ENCODE data around the gene PLCB1.
"Not testable (repeated sequence)": the region's sequence is repeated elsewhere in the genome, so short reads cannot be mapped to it uniquely, and the experiment has no call there.

Gene PLCB1

DNA sequence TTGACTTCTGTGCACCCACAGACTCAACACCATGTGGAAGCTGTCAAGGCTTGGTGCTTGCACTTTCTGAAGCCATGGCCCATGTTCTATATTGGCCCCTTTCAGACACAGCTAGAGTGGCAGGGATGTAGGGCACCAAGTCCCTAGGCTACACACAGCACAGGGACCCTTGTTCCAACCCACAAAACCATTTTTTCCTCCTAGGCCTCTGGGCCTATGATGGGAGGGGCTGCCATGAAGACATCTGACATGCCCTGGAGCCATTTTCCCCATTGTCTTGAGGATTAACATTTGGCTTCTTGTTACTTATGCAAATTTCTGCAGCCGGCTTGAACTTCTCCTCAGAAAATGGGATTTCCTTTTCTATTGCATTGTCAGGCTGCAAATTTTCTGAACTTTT is 27.2 kb downstream of the PLCB1 start:
- H3K9me3 ChIP-seq (ENCODE audit: control insufficient read depth, insufficient read depth, low read length); H3K9ac ChIP-seq (ENCODE audit: low read depth, low read length); H3K4me1 ChIP-seq (ENCODE audit: insufficient read depth, low read length); H3K36me3 ChIP-seq (ENCODE audit: insufficient read depth, low read length): not testable (repeated sequence)

DNA sequence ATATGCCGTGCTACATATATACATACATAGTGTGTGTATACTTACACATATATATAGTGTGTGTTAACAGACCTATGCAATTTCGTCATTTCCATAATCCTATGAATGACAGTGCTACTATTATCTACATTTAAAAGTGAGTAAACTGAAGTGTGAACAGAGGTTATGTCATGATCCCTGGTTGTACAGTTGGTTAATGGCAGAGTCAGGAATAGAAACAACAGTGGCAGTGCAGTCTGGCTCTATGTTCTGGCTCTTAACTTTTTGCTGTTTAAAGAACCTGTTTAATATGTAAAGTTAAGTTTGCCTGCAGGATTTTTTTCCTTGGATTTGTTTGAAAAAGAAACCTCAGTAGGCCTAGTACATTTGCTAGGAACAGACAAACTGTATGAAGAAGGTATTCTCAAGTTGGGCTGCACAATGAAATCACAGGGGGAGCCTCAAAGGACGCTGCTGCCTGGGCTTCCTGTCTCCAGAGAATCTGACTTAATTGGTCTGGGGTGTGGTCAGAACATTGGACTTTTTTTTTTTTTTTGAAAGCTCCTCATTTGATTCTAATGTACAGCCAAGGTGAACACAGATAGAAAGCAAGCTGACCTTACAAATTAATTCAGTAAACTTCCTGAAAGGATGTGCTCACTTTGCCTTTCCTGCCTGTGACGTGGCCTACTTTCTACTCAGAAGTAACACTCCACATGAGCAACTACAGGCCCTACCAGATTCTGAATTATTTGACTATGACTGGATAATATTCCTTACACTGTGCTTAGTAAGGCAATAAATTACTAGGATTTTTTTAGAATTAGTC is 29.4 kb downstream of the PLCB1 start:
- Histone ChIP-seq H3K4me1 (ENCODE audit: insufficient read depth, low read length) (no peaks in the 10 kb centered on the region), H3K36me3 (ENCODE audit: insufficient read depth, low read length) (no peaks in the 10 kb centered on the region; the same call in 1 of the 2 replicates), H3K9ac (ENCODE audit: low read depth, low read length) (no peak overlapping the region), H3K9me3 (ENCODE audit: control insufficient read depth, insufficient read depth, low read length) (peaks cover 8% of the 10 kb centered on the region)

- H3K9ac ChIP-seq (ENCODE audit: low read depth, low read length) = no peak overlapping the region
- H3K9me3 ChIP-seq (ENCODE audit: control insufficient read depth, insufficient read depth, low read length) = peaks cover 8% of the 10 kb centered on the region
- no peaks in the 10 kb centered on the region for H3K4me1 ChIP-seq (ENCODE audit: insufficient read depth, low read length)
- H3K36me3 ChIP-seq (ENCODE audit: insufficient read depth, low read length) = no peaks in the 10 kb centered on the region; the same call in 1 of the 2 replicates
Observed at GRCh38 chr20:8162610-8163009, 30.5 kb downstream of the PLCB1 start.

DNA sequence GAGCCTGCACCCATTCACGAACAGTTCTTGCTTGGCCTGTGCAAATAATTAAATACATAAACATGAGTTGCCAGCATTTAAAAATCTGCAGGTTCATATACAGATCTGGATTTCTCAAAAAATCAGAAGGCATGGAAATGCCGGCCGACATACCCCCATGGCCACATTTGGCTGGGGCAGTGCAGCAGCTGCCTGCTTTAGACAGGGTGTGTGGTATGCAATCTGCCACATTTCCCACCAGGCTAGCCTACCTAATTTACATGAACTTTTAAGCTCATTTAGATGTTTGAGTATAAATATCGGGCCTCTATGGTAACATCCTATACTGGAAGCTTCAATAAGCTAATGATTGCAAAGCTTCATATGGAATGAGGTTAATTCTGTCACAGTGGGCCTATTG is 31.5 kb downstream of the PLCB1 start:
- Histone ChIP-seq H3K9ac (ENCODE audit: low read depth, low read length) (no peak overlapping the region), H3K36me3 (ENCODE audit: insufficient read depth, low read length) (no peaks in the 10 kb centered on the region; the same call in 1 of the 2 replicates), H3K9me3 (ENCODE audit: control insufficient read depth, insufficient read depth, low read length) (peaks cover under 1% of the 10 kb centered on the region), H3K4me1 (ENCODE audit: insufficient read depth, low read length) (no peaks in the 10 kb centered on the region)

DNA sequence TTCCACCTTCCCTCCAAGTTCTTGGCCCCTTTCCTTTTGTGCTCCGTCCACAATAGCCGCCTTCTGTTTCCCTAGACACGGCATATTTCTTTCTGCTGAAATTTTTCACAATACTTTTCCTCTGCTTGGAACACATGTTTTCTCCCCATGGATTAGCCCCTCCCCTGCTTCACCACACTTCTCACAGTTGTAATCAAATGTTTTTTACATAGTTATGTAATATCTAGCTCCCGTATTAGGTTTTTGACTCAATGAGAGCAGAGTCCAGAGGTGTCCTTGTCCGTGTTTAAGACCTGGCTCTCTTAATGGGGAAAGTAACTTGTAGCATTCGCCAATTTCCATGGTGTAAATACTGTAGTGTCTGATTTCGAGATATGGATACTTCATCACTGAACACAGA is 34.7 kb downstream of the PLCB1 start:
- H3K9me3 ChIP-seq (ENCODE audit: control insufficient read depth, insufficient read depth, low read length) = no peaks in the 10 kb centered on the region
- no peaks in the 10 kb centered on the region for H3K4me1 ChIP-seq (ENCODE audit: insufficient read depth, low read length)
- H3K9ac ChIP-seq (ENCODE audit: low read depth, low read length) = no peak overlapping the region
- H3K36me3 ChIP-seq (ENCODE audit: insufficient read depth, low read length) = no peaks in the 10 kb centered on the region; the same call in 1 of the 2 replicates

- no peaks in the 10 kb centered on the region; the same call in 1 of the 2 replicates for H3K36me3 ChIP-seq (ENCODE audit: insufficient read depth, low read length)
- no peaks in the 10 kb centered on the region for H3K9me3 ChIP-seq (ENCODE audit: control insufficient read depth, insufficient read depth, low read length)
- no peak overlapping the region for H3K9ac ChIP-seq (ENCODE audit: low read depth, low read length)
- H3K4me1 ChIP-seq (ENCODE audit: insufficient read depth, low read length) = no peaks in the 10 kb centered on the region
Observed at GRCh38 chr20:8168785-8169288, 36.8 kb downstream of the PLCB1 start.

GRCh38 chr20:8170921-8171320 is 38.9 kb downstream of the PLCB1 start:
- Histone ChIP-seq H3K4me1 (ENCODE audit: insufficient read depth, low read length) (no peaks in the 10 kb centered on the region), H3K9me3 (ENCODE audit: control insufficient read depth, insufficient read depth, low read length) (no peaks in the 10 kb centered on the region)

DNA sequence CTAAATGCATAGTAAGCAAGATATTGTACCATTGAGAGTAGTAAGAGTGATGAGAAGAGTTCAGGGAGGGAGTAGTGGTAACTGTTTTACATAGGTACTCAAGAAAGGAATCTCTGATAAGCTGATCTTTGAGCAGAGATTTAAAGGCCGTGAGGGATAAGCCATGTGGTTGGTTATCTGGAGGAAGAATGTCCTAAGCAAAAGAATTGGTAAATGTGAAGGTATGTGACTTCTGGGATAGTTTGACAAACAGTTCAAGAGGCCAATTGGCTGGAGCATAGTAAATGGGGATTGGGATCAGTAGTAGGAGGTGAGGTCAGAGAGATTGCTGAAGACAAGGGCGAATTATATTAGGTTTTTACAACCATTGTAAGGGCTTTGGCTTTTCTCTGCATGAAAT is 40.1 kb downstream of the PLCB1 start:
- no peaks in the 10 kb centered on the region for H3K9me3 ChIP-seq (ENCODE audit: control insufficient read depth, insufficient read depth, low read length)
- H3K4me1 ChIP-seq (ENCODE audit: insufficient read depth, low read length) = no peaks in the 10 kb centered on the region
- no peaks in the 10 kb centered on the region for H3K36me3 ChIP-seq (ENCODE audit: insufficient read depth, low read length)
- H3K9ac ChIP-seq (ENCODE audit: low read depth, low read length) = no peak overlapping the region

More at GRCh38 chr20:8170921-8171320, 38.9 kb downstream of the PLCB1 start:
- H3K36me3 ChIP-seq (ENCODE audit: insufficient read depth, low read length) = no peaks in the 10 kb centered on the region
- H3K9ac ChIP-seq (ENCODE audit: low read depth, low read length) = no peak overlapping the region

DNA sequence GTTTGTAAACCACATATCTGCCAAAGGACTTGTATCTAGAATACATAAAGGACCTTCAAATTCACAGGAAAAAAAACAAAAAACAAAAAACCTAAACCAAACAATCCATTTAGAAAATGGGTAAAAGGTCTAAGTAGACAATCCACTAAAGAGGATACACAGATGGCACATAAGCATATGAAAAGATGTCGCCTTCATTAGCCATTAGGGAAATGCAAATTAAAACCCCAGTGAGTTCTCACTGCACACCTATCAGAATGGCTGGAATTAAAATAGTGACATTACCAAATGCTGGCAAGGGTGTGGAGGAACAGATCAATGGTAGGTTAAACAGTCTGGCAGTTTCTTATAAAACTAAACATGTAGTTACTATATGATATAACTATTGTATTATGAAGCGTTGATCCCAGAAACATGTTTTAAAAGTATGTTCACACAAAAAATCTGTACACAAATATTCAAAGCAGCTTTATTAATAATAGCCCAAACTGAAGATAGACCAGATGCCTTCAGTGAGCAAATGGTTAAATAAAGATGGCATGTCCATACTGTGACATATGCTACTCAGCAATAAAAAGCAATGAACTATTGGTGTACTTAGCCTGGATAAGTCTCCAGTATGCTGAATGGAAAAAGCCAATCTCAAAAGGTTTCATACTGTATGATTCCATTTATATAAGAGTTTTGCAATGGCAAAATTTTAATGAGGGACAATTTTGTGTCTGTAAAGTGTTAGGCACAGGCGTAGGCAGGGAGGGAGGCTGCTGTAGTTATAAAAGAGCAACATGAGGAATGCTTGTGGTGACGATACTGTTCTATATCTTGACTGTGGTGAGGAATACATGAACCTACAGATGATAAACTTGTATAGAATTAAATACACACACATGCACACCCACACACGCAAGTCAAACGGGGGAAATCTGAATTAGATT is 43.9 kb downstream of the PLCB1 start:
- Histone ChIP-seq H3K9me3 (ENCODE audit: control insufficient read depth, insufficient read depth, low read length) (no peaks in the 10 kb centered on the region), H3K36me3 (ENCODE audit: insufficient read depth, low read length) (no peaks in the 10 kb centered on the region), H3K9ac (ENCODE audit: low read depth, low read length) (no peak overlapping the region), H3K4me1 (ENCODE audit: insufficient read depth, low read length) (no peaks in the 10 kb centered on the region)

- H3K4me1 ChIP-seq (ENCODE audit: insufficient read depth, low read length) = no peaks in the 10 kb centered on the region
- H3K36me3 ChIP-seq (ENCODE audit: insufficient read depth, low read length) = no peaks in the 10 kb centered on the region
- no peak overlapping the region for H3K9ac ChIP-seq (ENCODE audit: low read depth, low read length)
- no peaks in the 10 kb centered on the region for H3K9me3 ChIP-seq (ENCODE audit: control insufficient read depth, insufficient read depth, low read length)
Observed at GRCh38 chr20:8183526-8183925, 51.5 kb downstream of the PLCB1 start.

GRCh38 chr20:8187740-8188139 is 55.7 kb downstream of the PLCB1 start:
- H3K36me3 ChIP-seq (ENCODE audit: insufficient read depth, low read length) = no peaks in the 10 kb centered on the region
- H3K4me1 ChIP-seq (ENCODE audit: insufficient read depth, low read length) = no peaks in the 10 kb centered on the region
- no peak overlapping the region for H3K9ac ChIP-seq (ENCODE audit: low read depth, low read length)
- H3K9me3 ChIP-seq (ENCODE audit: control insufficient read depth, insufficient read depth, low read length) = no peaks in the 10 kb centered on the region

- no peaks in the 10 kb centered on the region for H3K36me3 ChIP-seq (ENCODE audit: insufficient read depth, low read length)
- H3K9me3 ChIP-seq (ENCODE audit: control insufficient read depth, insufficient read depth, low read length) = no peaks in the 10 kb centered on the region; the same call in 1 of the 2 replicates
- no peak overlapping the region for H3K9ac ChIP-seq (ENCODE audit: low read depth, low read length)
- H3K4me1 ChIP-seq (ENCODE audit: insufficient read depth, low read length) = no peaks in the 10 kb centered on the region
Observed at GRCh38 chr20:8190043-8190880, 58.2 kb downstream of the PLCB1 start.

DNA sequence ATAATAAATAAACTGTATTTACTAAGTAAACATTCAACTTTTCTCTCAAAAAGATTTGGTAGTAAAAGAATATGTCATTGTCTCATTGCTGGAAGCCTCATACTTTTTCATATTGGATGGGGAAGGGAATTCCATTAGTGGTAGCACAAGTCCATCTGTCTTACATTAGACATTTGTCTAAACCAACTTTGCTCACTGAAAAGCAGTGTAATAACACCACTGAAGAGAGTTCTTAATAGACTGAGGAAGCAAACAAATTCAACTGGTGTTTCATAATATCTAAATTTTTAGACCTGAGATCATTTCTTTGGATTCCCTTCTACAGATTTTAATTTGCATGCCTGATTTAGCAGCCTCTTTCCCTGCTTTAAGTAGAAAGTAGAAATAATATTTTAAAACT is 62.7 kb downstream of the PLCB1 start:
- no peak overlapping the region for H3K9ac ChIP-seq (ENCODE audit: low read depth, low read length)
- no peaks in the 10 kb centered on the region for H3K36me3 ChIP-seq (ENCODE audit: insufficient read depth, low read length)
- H3K4me1 ChIP-seq (ENCODE audit: insufficient read depth, low read length) = no peaks in the 10 kb centered on the region
- no peaks in the 10 kb centered on the region; the same call in 1 of the 2 replicates for H3K9me3 ChIP-seq (ENCODE audit: control insufficient read depth, insufficient read depth, low read length)

- Histone ChIP-seq H3K36me3 (ENCODE audit: insufficient read depth, low read length) (no peaks in the 10 kb centered on the region), H3K4me1 (ENCODE audit: insufficient read depth, low read length) (no peaks in the 10 kb centered on the region), H3K9ac (ENCODE audit: low read depth, low read length) (no peak overlapping the region), H3K9me3 (ENCODE audit: control insufficient read depth, insufficient read depth, low read length) (no peaks in the 10 kb centered on the region; the same call in 1 of the 2 replicates)
Observed at GRCh38 chr20:8196096-8196495, 64.0 kb downstream of the PLCB1 start.

All from ES-I3 (cell line).